ENCODE results near the gene KLK14.

Gene KLK14

DNA sequence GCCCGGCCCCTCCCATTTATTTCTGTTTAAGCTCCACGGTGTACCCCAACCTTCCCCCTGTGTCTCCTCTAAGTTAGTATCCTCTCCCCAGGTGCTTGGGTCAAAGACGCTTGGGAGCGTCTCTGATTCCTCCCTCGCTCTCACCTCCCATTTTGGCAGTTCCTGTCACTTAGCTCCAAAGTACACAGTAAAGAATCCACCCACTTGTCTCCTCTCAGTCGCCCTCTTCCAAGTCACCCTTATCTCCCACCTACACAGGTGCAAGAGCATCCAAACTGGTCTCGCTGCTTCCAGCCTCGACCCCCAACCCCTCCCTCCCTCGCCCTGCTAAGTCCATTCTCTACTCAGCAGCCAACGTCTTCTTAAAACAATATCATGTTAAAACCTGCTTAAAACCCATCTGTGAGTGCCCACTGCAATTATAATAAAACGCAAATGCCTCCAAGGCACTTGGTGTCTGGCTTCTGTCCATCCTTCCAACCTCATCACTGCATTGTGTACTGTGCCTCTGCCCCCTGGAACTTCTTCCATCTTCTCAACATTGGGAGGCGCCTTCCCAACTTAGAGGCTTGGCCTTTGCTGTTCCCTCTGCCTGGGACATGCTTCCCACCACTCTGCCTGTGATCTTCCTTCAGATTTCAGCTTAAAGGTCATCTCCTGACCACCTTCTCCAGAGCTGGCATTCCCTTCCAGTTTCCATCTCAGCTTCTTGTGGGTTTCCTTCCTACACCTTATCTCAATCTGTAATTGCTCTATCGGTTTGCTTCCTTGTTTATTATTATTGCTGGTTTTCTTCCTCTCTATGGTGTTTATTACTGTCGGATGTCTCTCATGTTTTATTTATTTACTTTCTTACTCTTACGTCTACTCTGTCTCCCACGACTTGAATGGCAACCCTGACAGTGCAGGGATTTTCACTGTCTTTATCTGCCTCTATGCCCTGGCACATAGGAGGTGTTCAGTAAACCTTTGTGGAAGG, 9.5 kb upstream of the KLK14 start:
- ChIA-PET CTCF (interaction anchor here (0.9 kb wide), 1 partner anchor 29 kb away, joined by 3 read pairs; no protein-coding TSS in a partner anchor), POLR2A (no interaction called here)
- TF ChIP-seq CTCF (IDR thresholded peaks at IDR 0.05; ENCODE audit: control extremely low read depth, extremely low read depth, low read depth, missing control alignments) = no peak
- DNase-seq (ENCODE audit: extremely low spot score) = no peak

- no peak for DNase-seq (ENCODE audit: extremely low spot score)
- ChIA-PET CTCF (no interaction called here), POLR2A (no interaction called here)
- TF ChIP-seq CTCF (IDR thresholded peaks at IDR 0.05; ENCODE audit: control extremely low read depth, extremely low read depth, low read depth, missing control alignments) = no peak
Observed at GRCh38 chr19:51091126-51091525, 8.4 kb upstream of the KLK14 start.

- ChIA-PET POLR2A (no interaction called here), CTCF (interaction anchor here (1.3 kb wide), 1 partner anchor 69 kb away, joined by 3 read pairs; no protein-coding TSS in a partner anchor)
- no peak for TF ChIP-seq CTCF (IDR thresholded peaks at IDR 0.05; ENCODE audit: control extremely low read depth, extremely low read depth, low read depth, missing control alignments)
- DNase-seq (ENCODE audit: extremely low spot score) = no peak
Observed at GRCh38 chr19:51090471-51090870, 7.8 kb upstream of the KLK14 start.

GRCh38 chr19:51089786-51090185, 7.1 kb upstream of the KLK14 start:
- ChIA-PET CTCF (interaction anchor here (1.3 kb wide), 1 partner anchor 69 kb away, joined by 3 read pairs; no protein-coding TSS in a partner anchor), POLR2A (no interaction called here)
- no peak for DNase-seq (ENCODE audit: extremely low spot score)

GRCh38 chr19:51086153-51086850, 3.6 kb upstream of the KLK14 start:
- no peak for DNase-seq (ENCODE audit: extremely low spot score)
- POLR2A ChIA-PET = no interaction called here

More at GRCh38 chr19:51089786-51090185, 7.1 kb upstream of the KLK14 start:
- TF ChIP-seq CTCF (IDR thresholded peaks at IDR 0.05; ENCODE audit: control extremely low read depth, extremely low read depth, low read depth, missing control alignments) = no peak

More at GRCh38 chr19:51086153-51086850, 3.6 kb upstream of the KLK14 start:
- TF ChIP-seq CTCF (IDR thresholded peaks at IDR 0.05; ENCODE audit: control extremely low read depth, extremely low read depth, low read depth, missing control alignments) = no peak
- CTCF ChIA-PET = interaction anchor here (2.0 kb wide), 1 partner anchor 10 kb away, joined by 9 read pairs; no protein-coding TSS in a partner anchor

Measured in GM10248 (cell line).